OCI-LY3 (cell line): ENCODE measurements around the gene TMEM178A.

ENCODE experiments used
- EZH2phosphoT487 ChIP-seq: fragments of 200-600 bp; shearing (Covaris generic); IDR thresholded peaks from 2 replicates; pipeline ENCODE4 v1.6.1; 2018; ENCODE audit warnings: antibody characterized with exemption, mixed run types, low read depth
- TF ChIP-seq, protein P1 (sequence below): fragments of 200-600, 300-600 bp; sonication (generic); IDR thresholded peaks from 2 replicates; pipeline ENCODE4 v1.5.1; 2014; ENCODE audit warnings: antibody characterized with exemption, low read length, low read depth

DNA sequence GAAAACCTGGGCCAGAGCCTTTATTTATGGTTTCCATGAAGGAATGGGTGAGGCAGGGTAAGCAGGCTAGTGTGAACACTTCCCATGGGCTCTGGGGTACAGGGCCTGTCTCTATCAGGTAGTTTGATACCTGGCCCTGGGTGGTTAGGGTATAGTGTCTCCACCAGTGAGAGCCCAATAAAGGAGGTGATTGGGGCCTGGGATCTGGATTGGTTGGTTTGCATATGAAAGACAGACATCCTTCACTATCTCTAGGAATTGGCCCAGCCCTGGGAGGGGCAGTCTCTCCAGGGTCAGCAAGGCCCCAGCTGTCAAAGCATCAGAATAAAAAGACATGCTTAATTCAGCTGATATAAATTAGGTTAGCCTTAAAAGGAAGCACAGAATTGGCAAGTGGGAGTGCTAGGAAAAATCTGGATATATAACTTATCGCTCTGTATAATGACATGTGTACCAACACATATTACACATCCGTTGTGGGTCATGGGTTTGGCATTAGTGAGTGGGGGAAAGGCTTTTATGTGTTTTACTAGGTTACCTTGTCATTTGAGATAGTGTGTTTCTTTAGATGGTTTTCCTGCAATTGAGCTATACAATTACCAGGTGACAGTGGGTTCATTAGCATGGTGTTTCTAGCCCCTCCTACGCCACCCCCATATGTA is 18.5 kb upstream of the TMEM178A start:
- TF ChIP-seq, protein P1, sequence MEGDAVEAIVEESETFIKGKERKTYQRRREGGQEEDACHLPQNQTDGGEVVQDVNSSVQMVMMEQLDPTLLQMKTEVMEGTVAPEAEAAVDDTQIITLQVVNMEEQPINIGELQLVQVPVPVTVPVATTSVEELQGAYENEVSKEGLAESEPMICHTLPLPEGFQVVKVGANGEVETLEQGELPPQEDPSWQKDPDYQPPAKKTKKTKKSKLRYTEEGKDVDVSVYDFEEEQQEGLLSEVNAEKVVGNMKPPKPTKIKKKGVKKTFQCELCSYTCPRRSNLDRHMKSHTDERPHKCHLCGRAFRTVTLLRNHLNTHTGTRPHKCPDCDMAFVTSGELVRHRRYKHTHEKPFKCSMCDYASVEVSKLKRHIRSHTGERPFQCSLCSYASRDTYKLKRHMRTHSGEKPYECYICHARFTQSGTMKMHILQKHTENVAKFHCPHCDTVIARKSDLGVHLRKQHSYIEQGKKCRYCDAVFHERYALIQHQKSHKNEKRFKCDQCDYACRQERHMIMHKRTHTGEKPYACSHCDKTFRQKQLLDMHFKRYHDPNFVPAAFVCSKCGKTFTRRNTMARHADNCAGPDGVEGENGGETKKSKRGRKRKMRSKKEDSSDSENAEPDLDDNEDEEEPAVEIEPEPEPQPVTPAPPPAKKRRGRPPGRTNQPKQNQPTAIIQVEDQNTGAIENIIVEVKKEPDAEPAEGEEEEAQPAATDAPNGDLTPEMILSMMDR, result no peak
- no peak for TF ChIP-seq EZH2phosphoT487
